Measurements from ENCODE around the gene RPH3AL. TPM values are rescaled to one million over a fixed set of nuclear protein-coding genes. Genes with fewer than 3 reads are reported as not detected.
"Not testable (repeated sequence)": the region's sequence is repeated elsewhere in the genome, so short reads cannot be mapped to it uniquely, and the experiment has no call there.

Gene RPH3AL
- total RNA-seq, 2 donors from 2014 or later: 1.3 to 3.5 TPM

GRCh38 chr17:180381-181244 is 172.0 kb downstream of the RPH3AL start:
- no peak for DNase-seq
- H3K27me3 Mint-ChIP-seq: peaks cover 48% of the 10 kb centered on the region
- H3K4me3 Mint-ChIP-seq: no peak overlapping the region
- no peak for ATAC-seq
- H3K4me1 Mint-ChIP-seq: peaks cover 9% of the 10 kb centered on the region
- H3K27ac Mint-ChIP-seq: no peak overlapping the region
- H3K9me3 ChIP-seq (ENCODE audit: control insufficient read depth, low read length, poor library complexity, severe bottlenecking): no peaks in the 10 kb centered on the region
- H3K36me3 Mint-ChIP-seq (ENCODE audit: low read depth): no peaks in the 10 kb centered on the region

- no peaks in the 10 kb centered on the region for H3K9me3 ChIP-seq (ENCODE audit: control insufficient read depth, low read length, poor library complexity, severe bottlenecking)
- Mint-ChIP-seq H3K4me3 (no peak overlapping the region), H3K27ac (no peak overlapping the region), H3K27me3 (peaks cover 43% of the 10 kb centered on the region), H3K4me1 (peaks cover 6% of the 10 kb centered on the region), H3K36me3 (ENCODE audit: low read depth) (no peaks in the 10 kb centered on the region)
- DNase-seq (no peak), ATAC-seq (no peak)
Observed at GRCh38 chr17:179781-180380, 172.7 kb downstream of the RPH3AL start.

- DNase-seq (no peak), ATAC-seq (no peak)
- H3K36me3 Mint-ChIP-seq (ENCODE audit: low read depth): no peaks in the 10 kb centered on the region
- no peak overlapping the region for H3K27ac Mint-ChIP-seq
- H3K9me3 ChIP-seq (ENCODE audit: control insufficient read depth, low read length, poor library complexity, severe bottlenecking): no peaks in the 10 kb centered on the region
- H3K27me3 Mint-ChIP-seq: peaks cover 37% of the 10 kb centered on the region
- H3K4me1 Mint-ChIP-seq: peaks cover 6% of the 10 kb centered on the region
- peak overlapping the region; percentile 25 for H3K4me3 Mint-ChIP-seq
Observed at GRCh38 chr17:179066-179432, 173.6 kb downstream of the RPH3AL start.

GRCh38 chr17:178292-179065 is 174.1 kb downstream of the RPH3AL start:
- no peak for DNase-seq

GRCh38 chr17:177762-178161 is 174.8 kb downstream of the RPH3AL start:
- H3K36me3 Mint-ChIP-seq (ENCODE audit: low read depth): no peaks in the 10 kb centered on the region
- DNase-seq: no peak
- H3K4me1 Mint-ChIP-seq: peaks cover 6% of the 10 kb centered on the region
- H3K4me3 Mint-ChIP-seq: no peak overlapping the region
- H3K27me3 Mint-ChIP-seq: peaks cover 24% of the 10 kb centered on the region
- peak overlapping the region; percentile 57 for H3K27ac Mint-ChIP-seq
- no peaks in the 10 kb centered on the region for H3K9me3 ChIP-seq (ENCODE audit: control insufficient read depth, low read length, poor library complexity, severe bottlenecking)
- no peak for ATAC-seq

More at GRCh38 chr17:178292-179065, 174.1 kb downstream of the RPH3AL start:
- peak overlapping the region; percentile 25 for H3K4me3 Mint-ChIP-seq
- ATAC-seq: no peak
- H3K9me3 ChIP-seq (ENCODE audit: control insufficient read depth, low read length, poor library complexity, severe bottlenecking): no peaks in the 10 kb centered on the region
- H3K4me1 Mint-ChIP-seq: peaks cover 6% of the 10 kb centered on the region
- no peaks in the 10 kb centered on the region for H3K36me3 Mint-ChIP-seq (ENCODE audit: low read depth)
- H3K27me3 Mint-ChIP-seq: peaks cover 31% of the 10 kb centered on the region
- H3K27ac Mint-ChIP-seq: no peak overlapping the region

GRCh38 chr17:177155-177554 is 175.5 kb downstream of the RPH3AL start:
- H3K9me3 ChIP-seq (ENCODE audit: control insufficient read depth, low read length, poor library complexity, severe bottlenecking): no peaks in the 10 kb centered on the region
- no peak overlapping the region for H3K4me3 Mint-ChIP-seq
- no peaks in the 10 kb centered on the region for H3K36me3 Mint-ChIP-seq (ENCODE audit: low read depth)
- H3K4me1 Mint-ChIP-seq: peaks cover 4% of the 10 kb centered on the region
- ATAC-seq (no peak), DNase-seq (no peak)
- peak overlapping the region; percentile 57 for H3K27ac Mint-ChIP-seq
- H3K27me3 Mint-ChIP-seq: peaks cover 19% of the 10 kb centered on the region

- Mint-ChIP-seq H3K27ac (no peak overlapping the region), H3K27me3 (peaks cover 12% of the 10 kb centered on the region)
- no peak for ATAC-seq
Observed at GRCh38 chr17:173166-173911, 179.3 kb downstream of the RPH3AL start.

GRCh38 chr17:172401-172800 is 180.2 kb downstream of the RPH3AL start:
- ATAC-seq: no peak
- H3K27me3 Mint-ChIP-seq: peaks cover 2% of the 10 kb centered on the region

More at GRCh38 chr17:173166-173911, 179.3 kb downstream of the RPH3AL start:
- Mint-ChIP-seq H3K36me3 (ENCODE audit: low read depth) (no peaks in the 10 kb centered on the region), H3K4me1 (peaks cover 3% of the 10 kb centered on the region), H3K4me3 (no peak overlapping the region)
- H3K9me3 ChIP-seq (ENCODE audit: control insufficient read depth, low read length, poor library complexity, severe bottlenecking): no peaks in the 10 kb centered on the region
- no peak for DNase-seq

GRCh38 chr17:171871-172270 is 180.7 kb downstream of the RPH3AL start:
- Mint-ChIP-seq H3K4me1 (peaks cover 3% of the 10 kb centered on the region), H3K27ac (no peak overlapping the region), H3K27me3 (no peaks in the 10 kb centered on the region), H3K36me3 (ENCODE audit: low read depth) (no peaks in the 10 kb centered on the region), H3K4me3 (no peak overlapping the region)
- no peak for ATAC-seq
- H3K9me3 ChIP-seq (ENCODE audit: control insufficient read depth, low read length, poor library complexity, severe bottlenecking): no peaks in the 10 kb centered on the region
- DNase-seq: no peak

More at GRCh38 chr17:172401-172800, 180.2 kb downstream of the RPH3AL start:
- H3K36me3 Mint-ChIP-seq (ENCODE audit: low read depth): no peaks in the 10 kb centered on the region
- H3K4me3 Mint-ChIP-seq: no peak overlapping the region
- DNase-seq: no peak
- no peak overlapping the region for H3K27ac Mint-ChIP-seq
- peaks cover 3% of the 10 kb centered on the region for H3K4me1 Mint-ChIP-seq
- no peaks in the 10 kb centered on the region for H3K9me3 ChIP-seq (ENCODE audit: control insufficient read depth, low read length, poor library complexity, severe bottlenecking)

GRCh38 chr17:170130-170670 is 182.4 kb downstream of the RPH3AL start:
- Mint-ChIP-seq H3K27me3 (no peaks in the 10 kb centered on the region), H3K4me1 (peaks cover 3% of the 10 kb centered on the region), H3K27ac (no peak overlapping the region), H3K4me3 (no peak overlapping the region), H3K36me3 (ENCODE audit: low read depth) (no peaks in the 10 kb centered on the region)
- no peak for ATAC-seq
- no peaks in the 10 kb centered on the region for H3K9me3 ChIP-seq (ENCODE audit: control insufficient read depth, low read length, poor library complexity, severe bottlenecking)
- no peak for DNase-seq

GRCh38 chr17:168614-169013 is 184.0 kb downstream of the RPH3AL start:
- H3K4me3 Mint-ChIP-seq; H3K27ac Mint-ChIP-seq; H3K36me3 Mint-ChIP-seq (ENCODE audit: low read depth); H3K27me3 Mint-ChIP-seq; DNase-seq; H3K4me1 Mint-ChIP-seq; ATAC-seq; H3K9me3 ChIP-seq (ENCODE audit: control insufficient read depth, low read length, poor library complexity, severe bottlenecking): not testable (repeated sequence)

- H3K9me3 ChIP-seq (ENCODE audit: control insufficient read depth, low read length, poor library complexity, severe bottlenecking): no peaks in the 10 kb centered on the region
- Mint-ChIP-seq H3K36me3 (ENCODE audit: low read depth) (no peaks in the 10 kb centered on the region), H3K27ac (no peak overlapping the region), H3K4me3 (no peak overlapping the region), H3K27me3 (peaks cover 15% of the 10 kb centered on the region), H3K4me1 (peaks cover 5% of the 10 kb centered on the region)
- ATAC-seq: no peak
- no peak for DNase-seq
Observed at GRCh38 chr17:165939-166338, 186.7 kb downstream of the RPH3AL start.

All from T-helper 17 cell (primary cell).